ENCODE results near the gene REXO2.

DNA sequence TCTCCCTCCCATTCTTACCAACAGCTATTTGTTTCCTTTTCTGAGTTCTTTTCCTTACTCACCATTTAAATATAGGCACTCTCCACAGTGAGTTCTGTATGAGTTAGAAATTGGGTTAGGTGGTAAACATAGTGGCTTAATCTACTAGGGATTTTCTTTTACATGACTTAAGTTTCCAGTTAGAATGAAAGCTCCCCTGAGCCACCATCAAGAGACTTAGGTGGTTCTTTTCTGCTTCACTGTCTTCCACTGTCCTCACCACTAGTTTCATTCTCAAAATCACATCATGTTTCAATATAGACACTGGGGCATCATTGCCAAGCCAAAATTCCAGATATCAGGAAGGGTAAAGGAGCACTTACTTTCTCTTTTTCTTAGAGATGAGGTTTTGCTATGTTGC lies 9.0 kb upstream of the REXO2 start:
- TF ChIP-seq, protein P1, sequence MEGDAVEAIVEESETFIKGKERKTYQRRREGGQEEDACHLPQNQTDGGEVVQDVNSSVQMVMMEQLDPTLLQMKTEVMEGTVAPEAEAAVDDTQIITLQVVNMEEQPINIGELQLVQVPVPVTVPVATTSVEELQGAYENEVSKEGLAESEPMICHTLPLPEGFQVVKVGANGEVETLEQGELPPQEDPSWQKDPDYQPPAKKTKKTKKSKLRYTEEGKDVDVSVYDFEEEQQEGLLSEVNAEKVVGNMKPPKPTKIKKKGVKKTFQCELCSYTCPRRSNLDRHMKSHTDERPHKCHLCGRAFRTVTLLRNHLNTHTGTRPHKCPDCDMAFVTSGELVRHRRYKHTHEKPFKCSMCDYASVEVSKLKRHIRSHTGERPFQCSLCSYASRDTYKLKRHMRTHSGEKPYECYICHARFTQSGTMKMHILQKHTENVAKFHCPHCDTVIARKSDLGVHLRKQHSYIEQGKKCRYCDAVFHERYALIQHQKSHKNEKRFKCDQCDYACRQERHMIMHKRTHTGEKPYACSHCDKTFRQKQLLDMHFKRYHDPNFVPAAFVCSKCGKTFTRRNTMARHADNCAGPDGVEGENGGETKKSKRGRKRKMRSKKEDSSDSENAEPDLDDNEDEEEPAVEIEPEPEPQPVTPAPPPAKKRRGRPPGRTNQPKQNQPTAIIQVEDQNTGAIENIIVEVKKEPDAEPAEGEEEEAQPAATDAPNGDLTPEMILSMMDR (IDR thresholded peaks at IDR 0.05; ENCODE audit: low read length), result no peak
- TF ChIP-seq EZH2 (optimal IDR thresholded peaks at IDR 0.05; ENCODE audit: low read depth, low read length) (no peak), EZH2phosphoT487 (IDR thresholded peaks at IDR 0.05; ENCODE audit: low read length) (no peak)

Data from MM.1S (cell line).